Uterus (tissue), 2 donors: ENCODE measurements around the gene MYO1D.

Source experiments
- POLR2A ChIP-seq, 2 donors: fragments of 450-650 bp; IDR thresholded peaks; one replicate each; pipeline ENCODE4 v1.6.1; 2016; ENCODE audit warnings: antibody characterized with exemption in 2 of 2, mild to moderate bottlenecking in 1 of 2, moderate library complexity in 1 of 2
- TF ChIP-seq, protein P1 (sequence below), 4 experiments: fragments of 200-600 bp in 2 of 4; fragments of 450-650 bp in 2 of 4; sonication (generic) in 2 of 4; IDR thresholded peaks; one replicate each; pipeline ENCODE4 v1.5.1; 2016 to 2019; ENCODE audit warnings: antibody characterized with exemption in 4 of 4, mild to moderate bottlenecking in 2 of 4, moderate library complexity in 1 of 4

DNA sequence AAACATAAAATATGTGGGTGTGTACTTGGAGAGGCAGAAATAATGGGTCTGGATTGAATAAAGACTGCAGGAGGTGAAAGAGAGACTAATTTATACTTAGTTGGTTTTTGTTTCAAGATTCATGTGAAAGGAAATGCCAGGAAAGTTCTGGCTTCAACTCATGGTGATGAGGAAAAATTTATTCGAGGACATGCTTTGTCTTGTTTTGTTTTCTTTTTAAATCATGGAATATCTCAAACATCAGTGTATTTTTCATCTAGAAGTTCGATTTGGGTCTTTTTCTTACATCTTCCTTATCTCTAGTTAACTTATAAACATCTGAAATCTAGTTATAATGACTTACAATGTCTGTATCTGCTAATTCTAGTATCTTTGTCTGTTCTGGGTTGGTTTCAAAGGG is 275.1 kb downstream of the MYO1D start:
- TF ChIP-seq, protein P1, sequence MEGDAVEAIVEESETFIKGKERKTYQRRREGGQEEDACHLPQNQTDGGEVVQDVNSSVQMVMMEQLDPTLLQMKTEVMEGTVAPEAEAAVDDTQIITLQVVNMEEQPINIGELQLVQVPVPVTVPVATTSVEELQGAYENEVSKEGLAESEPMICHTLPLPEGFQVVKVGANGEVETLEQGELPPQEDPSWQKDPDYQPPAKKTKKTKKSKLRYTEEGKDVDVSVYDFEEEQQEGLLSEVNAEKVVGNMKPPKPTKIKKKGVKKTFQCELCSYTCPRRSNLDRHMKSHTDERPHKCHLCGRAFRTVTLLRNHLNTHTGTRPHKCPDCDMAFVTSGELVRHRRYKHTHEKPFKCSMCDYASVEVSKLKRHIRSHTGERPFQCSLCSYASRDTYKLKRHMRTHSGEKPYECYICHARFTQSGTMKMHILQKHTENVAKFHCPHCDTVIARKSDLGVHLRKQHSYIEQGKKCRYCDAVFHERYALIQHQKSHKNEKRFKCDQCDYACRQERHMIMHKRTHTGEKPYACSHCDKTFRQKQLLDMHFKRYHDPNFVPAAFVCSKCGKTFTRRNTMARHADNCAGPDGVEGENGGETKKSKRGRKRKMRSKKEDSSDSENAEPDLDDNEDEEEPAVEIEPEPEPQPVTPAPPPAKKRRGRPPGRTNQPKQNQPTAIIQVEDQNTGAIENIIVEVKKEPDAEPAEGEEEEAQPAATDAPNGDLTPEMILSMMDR (IDR thresholded peaks at IDR 0.05): no peak
- TF ChIP-seq POLR2A (IDR thresholded peaks at IDR 0.05): no peak
